ENCODE results near the gene HABP4.

- TF ChIP-seq CTCF (conservative IDR thresholded peaks at IDR 0.05; ENCODE audit: low read depth, low read length) (no peak), MAFK (IDR thresholded peaks at IDR 0.05; ENCODE audit: low read depth, low read length) (no peak), RCOR1 (IDR thresholded peaks at IDR 0.05; ENCODE audit: insufficient replicate concordance, low read length) (no peak), RFX5 (IDR thresholded peaks at IDR 0.05; ENCODE audit: low read depth, low read length) (no peak), POLR2A (IDR thresholded peaks at IDR 0.05; ENCODE audit: low read depth, low read length) (no peak), SMC3 (IDR thresholded peaks at IDR 0.05; ENCODE audit: low read depth, low read length) (no peak), NFE2L2 (IDR thresholded peaks at IDR 0.05; ENCODE audit: low read depth, low read length) (no peak), CEBPB (IDR thresholded peaks at IDR 0.05; ENCODE audit: low read depth, low read length) (no peak), ELK1 (IDR thresholded peaks at IDR 0.05; ENCODE audit: borderline replicate concordance, low read depth, low read length) (no peak), FOS (IDR thresholded peaks at IDR 0.05; ENCODE audit: low read depth, low read length) (no peak), RAD21 (IDR thresholded peaks at IDR 0.05; ENCODE audit: low read length) (no peak), BHLHE40 (IDR thresholded peaks at IDR 0.05; ENCODE audit: low read depth, low read length) (no peak), MXI1 (IDR thresholded peaks at IDR 0.05; ENCODE audit: borderline replicate concordance, low read depth, low read length) (no peak), CHD1 (IDR thresholded peaks at IDR 0.05; ENCODE audit: low read depth, low read length) (no peak)
Measured at GRCh38 chr9:96430377-96430776, 19.6 kb upstream of the HABP4 start.
